Inferior parietal cortex (tissue), 1 donor: ENCODE measurements around the gene PPP2R2C.

Experiments used
- DNase-seq: peaks from one replicate; pipeline ENCODE4 v3.0.0-alpha.2; 2016; ENCODE audit errors: extremely low spot score

Gene PPP2R2C

DNA sequence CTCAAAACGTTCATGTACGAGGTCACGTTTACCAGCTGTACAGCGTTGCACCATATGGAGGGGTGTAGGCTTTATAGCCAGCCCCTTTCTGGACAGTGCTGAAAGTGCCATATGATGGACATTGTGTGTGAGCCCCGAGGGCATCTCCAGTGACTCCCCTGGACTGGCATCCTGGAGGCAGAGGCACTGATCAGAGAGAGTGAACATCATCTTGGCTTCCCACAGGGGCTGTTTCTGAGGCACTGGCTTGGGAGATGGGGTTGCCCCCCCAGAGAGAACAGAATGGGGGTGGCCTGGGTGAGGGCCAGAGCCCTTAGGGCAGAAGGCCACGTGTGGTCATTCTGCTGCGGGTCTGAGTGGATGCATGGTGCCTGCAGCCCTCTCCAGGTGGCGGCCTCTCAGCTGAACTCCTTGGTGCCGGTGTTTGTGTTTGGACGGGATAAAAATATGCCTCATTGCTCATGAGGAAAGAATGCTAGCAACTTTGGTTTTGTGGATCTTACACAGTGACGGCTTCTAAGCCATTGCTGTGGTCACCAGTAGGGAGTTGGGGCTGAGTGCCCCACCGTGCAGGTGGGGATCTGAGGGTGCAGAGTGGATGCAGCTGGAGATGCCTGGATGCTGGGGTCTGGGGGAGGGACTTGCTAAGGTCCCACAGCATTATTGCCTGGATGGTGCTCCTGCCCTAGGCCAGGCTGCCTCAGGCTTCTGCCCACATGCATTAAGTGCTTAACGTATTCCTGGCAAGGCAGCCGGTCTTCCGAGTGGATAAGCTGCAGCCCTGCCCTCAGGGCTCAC lies 199.4 kb downstream of the PPP2R2C start:
- no peak for DNase-seq

DNA sequence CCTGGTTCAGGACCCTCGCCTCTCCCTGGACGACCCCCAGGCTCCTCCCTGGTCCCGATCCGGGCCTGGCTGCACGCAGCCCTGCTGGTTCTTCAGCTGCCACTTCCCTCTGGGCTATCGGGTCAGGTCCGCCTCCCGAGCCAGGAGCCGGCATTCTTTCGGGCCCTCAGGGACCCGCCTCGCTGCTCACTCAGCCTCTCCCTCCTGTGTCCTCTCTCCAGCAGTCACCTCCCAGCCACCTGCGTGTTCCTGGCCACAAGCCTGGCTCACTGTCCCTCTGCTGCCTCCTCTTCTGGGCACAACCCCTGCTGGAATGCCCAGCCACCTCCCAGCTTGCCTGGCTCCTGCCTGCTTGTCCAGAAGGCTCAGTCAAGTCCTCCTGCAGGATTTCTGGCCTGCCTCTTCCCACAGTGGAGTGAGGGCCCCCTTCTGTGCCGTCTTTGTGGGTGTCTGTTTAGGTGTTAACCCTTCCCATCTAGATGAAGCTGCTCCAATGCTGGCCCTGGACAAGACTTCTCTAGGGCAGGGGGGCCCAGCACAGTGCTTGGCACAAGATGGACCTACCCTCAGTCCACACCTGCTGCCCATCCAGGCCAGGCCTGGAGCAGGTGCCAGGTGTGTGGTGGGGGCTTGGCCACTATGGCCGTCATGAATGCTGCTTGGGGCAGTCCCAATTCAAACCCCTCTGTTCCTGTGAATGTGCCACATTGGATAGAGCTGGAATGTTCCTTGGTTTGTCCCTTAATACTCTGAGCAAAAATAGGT lies 200.5 kb downstream of the PPP2R2C start:
- DNase-seq, result no peak

DNA sequence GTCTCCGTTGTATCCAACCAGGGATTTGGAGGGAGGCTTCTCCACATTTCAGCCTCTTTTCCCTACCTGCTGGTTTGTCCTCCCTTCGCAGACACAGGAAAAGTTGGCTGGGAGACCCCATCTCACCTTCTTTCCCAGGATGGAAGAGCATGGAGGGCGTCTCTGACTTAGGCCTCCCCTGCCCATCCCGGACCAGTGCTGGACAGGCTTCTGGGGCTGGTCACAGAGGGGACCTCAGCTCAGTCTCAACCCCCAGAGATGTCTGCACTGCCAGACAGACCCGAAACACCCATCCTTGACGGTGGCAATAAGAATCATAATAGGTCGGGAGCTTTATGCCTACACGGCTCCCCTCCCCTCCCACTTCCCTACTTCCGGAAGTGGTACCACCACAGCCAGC lies 201.2 kb downstream of the PPP2R2C start:
- no peak for DNase-seq

DNA sequence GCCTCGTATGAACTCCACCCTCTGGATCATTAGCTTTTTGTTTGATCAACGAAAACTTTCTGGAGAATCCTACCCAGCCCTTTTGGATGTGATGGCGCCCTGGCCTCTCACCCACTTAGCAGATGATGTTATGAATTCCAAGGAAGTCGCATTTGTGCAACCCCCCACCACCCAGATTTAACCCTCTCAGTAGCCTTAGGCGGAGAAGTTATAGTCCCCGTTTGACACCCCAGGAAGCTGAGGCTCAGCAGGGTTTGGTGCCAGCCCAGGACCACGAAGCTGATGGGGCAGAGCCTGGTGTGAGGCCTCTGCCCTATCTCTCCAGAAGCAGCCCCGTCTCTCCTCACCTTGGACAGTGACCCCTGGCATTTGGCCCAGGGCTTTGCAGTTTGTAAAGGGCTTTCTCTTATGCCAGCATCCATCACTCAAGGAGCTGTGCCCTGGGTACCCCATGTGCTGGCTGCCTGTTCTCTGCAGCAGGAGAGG lies 201.7 kb downstream of the PPP2R2C start:
- no peak for DNase-seq
